Stimulated activated naive CD8-positive, alpha-beta T cell treated with anti-CD3 and anti-CD28 coated beads, Interleukin-15, Interleukin-2, amounts not matched to agents 100 ng/mL and 50 ng/mL, for 24 hours (primary cell): ENCODE data around the gene PGA4.
"Not testable (repeated sequence)": the region's sequence is repeated elsewhere in the genome, so short reads cannot be mapped to it uniquely, and the experiment has no call there.

Experiments used
- H3K27ac Mint-ChIP-seq: one replicate; pipeline ENCODE4 v1.8.0; 2021; ENCODE audit warnings: mild to moderate bottlenecking, mixed read lengths
- H3K27me3 Mint-ChIP-seq: one replicate; pipeline ENCODE4 v1.8.0; 2021; ENCODE audit warnings: mixed read lengths
- H3K36me3 Mint-ChIP-seq: one replicate; pipeline ENCODE4 v1.8.0; 2021; ENCODE audit warnings: low read depth, mixed read lengths
- H3K4me1 Mint-ChIP-seq: one replicate; pipeline ENCODE4 v1.8.0; 2021; ENCODE audit warnings: low read depth, mixed read lengths
- H3K4me3 Mint-ChIP-seq: one replicate; pipeline ENCODE4 v1.8.0; 2021; ENCODE audit warnings: mild to moderate bottlenecking, mixed read lengths
- H3K9me3 Mint-ChIP-seq: one replicate; pipeline ENCODE4 v1.8.0; 2021; ENCODE audit warnings: mixed read lengths

PGA4 gene

DNA sequence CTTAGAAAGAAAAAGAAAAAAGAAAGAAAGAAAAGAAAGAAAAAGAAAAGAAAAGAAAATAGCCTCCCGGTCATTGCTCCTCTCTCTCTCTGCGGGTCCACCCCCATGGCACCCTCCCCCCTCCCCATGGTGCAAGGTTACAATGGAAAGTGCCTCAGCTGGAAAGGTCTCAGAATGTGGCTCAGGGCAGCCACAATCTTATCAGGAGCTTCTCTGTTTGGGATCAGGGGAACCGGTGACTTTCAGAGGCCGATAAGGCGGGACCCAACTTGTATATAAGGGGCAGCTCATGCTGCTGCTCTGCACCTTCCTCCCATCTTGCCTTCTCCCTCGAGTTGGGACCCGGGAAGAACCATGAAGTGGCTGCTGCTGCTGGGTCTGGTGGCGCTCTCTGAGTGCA is at the start of gene PGA4:
Gene PGA4, plus strand, starts transcription at position 301 of the 400 bp plus-strand sequence. Its CDS starts 54 bp downstream, at position 355.
- H3K9me3 Mint-ChIP-seq: not testable (repeated sequence)

DNA sequence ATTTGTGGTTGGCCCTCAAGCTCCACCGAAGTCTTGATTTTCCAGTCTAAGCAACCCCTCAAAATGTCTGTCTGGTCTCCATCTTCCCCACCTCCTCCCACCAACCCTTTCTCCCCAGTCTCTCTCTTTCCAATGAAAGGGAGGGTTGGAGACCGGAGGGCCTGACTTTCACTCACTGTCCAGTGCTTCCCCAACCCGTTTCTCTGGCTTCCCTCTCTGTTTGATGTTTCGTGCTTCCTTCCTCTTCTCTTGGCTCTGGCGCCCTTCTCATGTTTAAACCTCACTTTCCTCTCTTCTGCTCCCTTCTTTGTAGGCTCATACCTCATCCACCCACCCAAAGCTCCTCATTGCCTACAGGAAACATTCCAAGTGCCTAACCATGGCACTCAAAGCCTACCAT is 49.8 kb upstream of the PGA4 start:
- H3K27ac Mint-ChIP-seq: no peak overlapping the region
- no peaks in the 10 kb centered on the region for H3K36me3 Mint-ChIP-seq
- peaks cover 23% of the 10 kb centered on the region for H3K4me1 Mint-ChIP-seq
- no peaks in the 10 kb centered on the region for H3K9me3 Mint-ChIP-seq
- no peaks in the 10 kb centered on the region for H3K27me3 Mint-ChIP-seq
- no peak overlapping the region for H3K4me3 Mint-ChIP-seq

More for the DNA sequence above, at the start of gene PGA4:
- not testable (repeated sequence) for H3K4me3 Mint-ChIP-seq, H3K4me1 Mint-ChIP-seq, H3K27me3 Mint-ChIP-seq, H3K27ac Mint-ChIP-seq, H3K36me3 Mint-ChIP-seq

GRCh38 chr11:61172888-61173287 is 49.3 kb upstream of the PGA4 start:
- Mint-ChIP-seq H3K9me3 (no peaks in the 10 kb centered on the region), H3K36me3 (no peaks in the 10 kb centered on the region), H3K4me3 (no peak overlapping the region), H3K27me3 (no peaks in the 10 kb centered on the region), H3K4me1 (peaks cover 17% of the 10 kb centered on the region), H3K27ac (no peak overlapping the region)

GRCh38 chr11:61173456-61173855 is 48.7 kb upstream of the PGA4 start:
- no peak overlapping the region for H3K27ac Mint-ChIP-seq
- H3K4me1 Mint-ChIP-seq: peaks cover 13% of the 10 kb centered on the region
- H3K4me3 Mint-ChIP-seq: no peak overlapping the region
- H3K9me3 Mint-ChIP-seq: no peaks in the 10 kb centered on the region
- no peaks in the 10 kb centered on the region for H3K27me3 Mint-ChIP-seq
- H3K36me3 Mint-ChIP-seq: no peaks in the 10 kb centered on the region

DNA sequence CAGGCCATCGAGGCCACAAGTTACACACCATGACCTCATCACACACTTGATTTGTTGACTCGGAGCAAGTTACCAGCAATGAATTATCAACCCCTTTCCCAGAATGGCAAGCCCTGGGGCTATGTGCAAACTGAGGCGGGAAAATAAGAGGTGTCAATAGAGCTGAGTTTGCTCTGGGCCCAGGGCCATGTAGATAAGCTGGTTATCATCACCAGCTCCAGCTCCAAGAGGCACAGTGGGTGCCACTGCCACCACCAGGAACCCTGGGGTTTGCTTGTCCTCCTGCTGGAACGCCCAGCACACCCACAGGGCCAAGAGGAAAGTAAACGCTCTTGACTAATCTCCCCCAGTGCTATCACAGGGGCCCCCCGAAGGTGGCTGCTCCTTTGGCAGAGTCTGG is 47.9 kb upstream of the PGA4 start:
- Mint-ChIP-seq H3K4me3 (no peak overlapping the region), H3K4me1 (peaks cover 13% of the 10 kb centered on the region), H3K9me3 (no peaks in the 10 kb centered on the region), H3K36me3 (no peaks in the 10 kb centered on the region), H3K27me3 (no peaks in the 10 kb centered on the region), H3K27ac (no peak overlapping the region)

- Mint-ChIP-seq H3K36me3 (no peaks in the 10 kb centered on the region), H3K27me3 (peaks cover 3% of the 10 kb centered on the region), H3K9me3 (no peaks in the 10 kb centered on the region), H3K4me3 (no peak overlapping the region), H3K4me1 (peaks cover 13% of the 10 kb centered on the region), H3K27ac (no peak overlapping the region)
Measured at GRCh38 chr11:61174949-61175348, 47.2 kb upstream of the PGA4 start.

GRCh38 chr11:61176446-61176845 is 45.7 kb upstream of the PGA4 start:
- peaks cover 13% of the 10 kb centered on the region for H3K4me1 Mint-ChIP-seq
- no peak overlapping the region for H3K4me3 Mint-ChIP-seq
- no peaks in the 10 kb centered on the region for H3K36me3 Mint-ChIP-seq
- peaks cover 3% of the 10 kb centered on the region for H3K27me3 Mint-ChIP-seq
- H3K27ac Mint-ChIP-seq: no peak overlapping the region
- H3K9me3 Mint-ChIP-seq: no peaks in the 10 kb centered on the region

- H3K27ac Mint-ChIP-seq, H3K4me1 Mint-ChIP-seq, H3K4me3 Mint-ChIP-seq, H3K9me3 Mint-ChIP-seq, H3K36me3 Mint-ChIP-seq, H3K27me3 Mint-ChIP-seq: not testable (repeated sequence)
Measured at GRCh38 chr11:61180205-61180604, 41.9 kb upstream of the PGA4 start.

DNA sequence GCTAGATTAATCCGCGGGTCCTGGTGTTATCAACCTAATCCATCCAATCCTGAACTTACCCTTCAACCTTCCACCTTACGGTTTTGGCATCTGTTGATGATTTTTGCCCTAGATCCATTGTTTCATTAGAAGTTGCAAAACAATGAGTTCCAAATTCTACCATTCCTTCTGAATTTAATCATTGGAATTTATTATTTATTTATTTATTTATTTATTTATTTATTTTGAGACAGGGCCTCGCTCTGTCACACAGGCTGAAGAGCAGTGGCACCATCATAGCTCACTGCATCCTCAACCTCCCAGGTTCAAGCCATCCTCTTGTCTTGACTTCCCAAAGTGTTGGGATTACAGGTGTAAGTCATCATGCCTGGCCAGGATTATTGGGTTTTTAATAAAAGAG is 40.7 kb upstream of the PGA4 start:
- H3K9me3 Mint-ChIP-seq: no peaks in the 10 kb centered on the region
- no peak overlapping the region for H3K27ac Mint-ChIP-seq
- no peak overlapping the region for H3K4me3 Mint-ChIP-seq
- H3K36me3 Mint-ChIP-seq: no peaks in the 10 kb centered on the region
- peaks cover 3% of the 10 kb centered on the region for H3K27me3 Mint-ChIP-seq
- no peaks in the 10 kb centered on the region for H3K4me1 Mint-ChIP-seq

GRCh38 chr11:61183645-61184044 is 38.5 kb upstream of the PGA4 start:
- Mint-ChIP-seq H3K9me3 (no peaks in the 10 kb centered on the region), H3K36me3 (no peaks in the 10 kb centered on the region), H3K27ac (no peak overlapping the region), H3K4me1 (no peaks in the 10 kb centered on the region), H3K4me3 (no peak overlapping the region), H3K27me3 (peaks cover 3% of the 10 kb centered on the region)

- H3K4me3 Mint-ChIP-seq: no peak overlapping the region
- H3K27me3 Mint-ChIP-seq: peaks cover 8% of the 10 kb centered on the region
- no peaks in the 10 kb centered on the region for H3K9me3 Mint-ChIP-seq
- H3K4me1 Mint-ChIP-seq: no peaks in the 10 kb centered on the region
- no peak overlapping the region for H3K27ac Mint-ChIP-seq
- H3K36me3 Mint-ChIP-seq: no peaks in the 10 kb centered on the region
Measured at GRCh38 chr11:61186504-61186903, 35.6 kb upstream of the PGA4 start.

DNA sequence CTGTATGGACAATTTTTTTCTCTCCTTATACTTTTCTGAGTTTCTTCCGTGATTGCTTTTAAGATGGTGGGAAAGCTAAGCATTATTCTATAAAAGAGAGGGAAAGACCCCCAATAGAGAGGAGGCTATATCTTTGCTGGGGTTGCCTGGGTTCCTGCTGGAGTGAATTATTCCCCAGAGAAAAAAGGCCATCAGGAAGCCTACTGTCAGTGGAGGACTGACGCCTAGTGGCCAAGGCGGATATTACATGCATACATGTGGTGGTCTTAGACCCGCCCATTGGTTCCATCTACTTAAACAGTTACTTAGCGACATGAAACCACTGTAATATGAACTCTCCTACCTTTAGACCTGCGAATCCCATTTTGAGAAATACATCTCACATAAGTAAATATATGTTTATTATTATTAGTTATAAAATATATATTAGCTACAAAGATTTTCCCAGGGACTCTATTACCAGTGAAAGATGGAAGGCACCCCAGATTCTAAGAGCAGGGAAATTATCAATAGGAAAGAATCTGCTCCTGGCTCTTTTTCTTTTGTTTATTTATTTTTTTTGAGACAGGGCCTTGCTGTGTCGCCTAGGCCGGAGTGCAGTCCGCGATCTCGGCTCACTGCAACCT is 34.5 kb upstream of the PGA4 start:
- H3K36me3 Mint-ChIP-seq: no peaks in the 10 kb centered on the region
- no peak overlapping the region for H3K27ac Mint-ChIP-seq
- no peaks in the 10 kb centered on the region for H3K4me1 Mint-ChIP-seq
- H3K4me3 Mint-ChIP-seq: no peak overlapping the region
- H3K9me3 Mint-ChIP-seq: no peaks in the 10 kb centered on the region
- H3K27me3 Mint-ChIP-seq: peaks cover 13% of the 10 kb centered on the region

GRCh38 chr11:61189933-61190332 is 32.2 kb upstream of the PGA4 start:
- Mint-ChIP-seq H3K4me1 (no peaks in the 10 kb centered on the region), H3K36me3 (no peaks in the 10 kb centered on the region), H3K27me3 (peaks cover 18% of the 10 kb centered on the region), H3K4me3 (no peak overlapping the region), H3K27ac (no peak overlapping the region), H3K9me3 (no peaks in the 10 kb centered on the region)

- no peaks in the 10 kb centered on the region for H3K36me3 Mint-ChIP-seq
- no peak overlapping the region for H3K4me3 Mint-ChIP-seq
- peaks cover 25% of the 10 kb centered on the region for H3K27me3 Mint-ChIP-seq
- no peaks in the 10 kb centered on the region for H3K9me3 Mint-ChIP-seq
- no peaks in the 10 kb centered on the region for H3K4me1 Mint-ChIP-seq
- H3K27ac Mint-ChIP-seq: no peak overlapping the region
Measured at GRCh38 chr11:61193596-61193995, 28.6 kb upstream of the PGA4 start.

GRCh38 chr11:61194169-61194671 is 27.9 kb upstream of the PGA4 start:
- Mint-ChIP-seq H3K4me3 (no peak overlapping the region), H3K27ac (no peak overlapping the region), H3K4me1 (no peaks in the 10 kb centered on the region), H3K27me3 (peaks cover 28% of the 10 kb centered on the region), H3K9me3 (no peaks in the 10 kb centered on the region), H3K36me3 (no peaks in the 10 kb centered on the region)

GRCh38 chr11:61194981-61195695 is 27.0 kb upstream of the PGA4 start:
- Mint-ChIP-seq H3K4me3 (no peak overlapping the region), H3K36me3 (no peaks in the 10 kb centered on the region), H3K27me3 (peaks cover 27% of the 10 kb centered on the region), H3K27ac (no peak overlapping the region), H3K9me3 (no peaks in the 10 kb centered on the region), H3K4me1 (no peaks in the 10 kb centered on the region)
